ENCODE measurements around the gene TAF4B. TPM values are rescaled to one million over a fixed set of nuclear protein-coding genes. Genes with fewer than 3 reads are reported as not detected.

Gene TAF4B
- total and polyA plus RNA-seq, 4 donors: 0.10 to 4.3 (median 0.30) TPM

DNA sequence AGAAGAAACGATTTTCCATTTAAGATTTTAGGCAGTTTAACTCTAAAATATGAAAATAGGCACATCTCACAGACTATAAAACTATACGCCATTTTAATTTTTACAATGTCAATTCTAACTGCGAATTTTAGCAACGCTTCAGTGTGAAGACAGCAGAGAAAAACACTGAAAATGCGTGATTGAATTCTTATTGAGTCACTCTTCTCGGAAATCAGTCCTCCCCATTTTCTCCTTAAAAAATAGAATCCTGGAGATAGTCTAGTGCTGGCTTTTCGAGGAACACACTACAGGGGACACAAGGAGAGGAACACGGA is 373 bp upstream of the TAF4B start:
- TF ChIP-seq, protein P1, sequence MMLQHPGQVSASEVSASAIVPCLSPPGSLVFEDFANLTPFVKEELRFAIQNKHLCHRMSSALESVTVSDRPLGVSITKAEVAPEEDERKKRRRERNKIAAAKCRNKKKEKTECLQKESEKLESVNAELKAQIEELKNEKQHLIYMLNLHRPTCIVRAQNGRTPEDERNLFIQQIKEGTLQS (IDR thresholded peaks at IDR 0.05): no peak
- TF ChIP-seq TAF1 (conservative IDR thresholded peaks at IDR 0.05): no peak
- Histone ChIP-seq H3K4me1 (ENCODE audit: control insufficient read depth in 4 of 4, insufficient read depth in 4 of 4, low read length in 3 of 4) (peaks cover 0 to 15% (median 6%) of the 10 kb centered on the region in 4 donors), H3K27me3 (ENCODE audit: control insufficient read depth in 4 of 4, insufficient read depth in 4 of 4, low read length in 3 of 4) (peaks cover 0 to 4% (median 2%) of the 10 kb centered on the region in 4 donors), H3K27ac (ENCODE audit: low read depth in 1 of 2, low read length in 2 of 2) (no peak overlapping the region), H3K9me3 (ENCODE audit: control insufficient read depth in 4 of 4, low read length in 3 of 4) (no peaks in the 10 kb centered on the region), H3K4me3 (ENCODE audit: low read depth in 1 of 3, low read length in 3 of 3) (peak overlapping the region in 2 of 3 donors; percentile 70 to 77), H3K9ac (ENCODE audit: low read depth in 1 of 2, low read length in 2 of 2) (peak overlapping the region in 1 of 2 donors; percentile 7), H3K36me3 (ENCODE audit: control insufficient read depth in 4 of 4, insufficient read depth in 3 of 4, low read depth in 1 of 4, low read length in 3 of 4) (no peaks in the 10 kb centered on the region)
- 28% methylated on average over 8 of the region's 8 CpGs for WGBS
- no peak for DNase-seq (ENCODE audit: low spot score)

DNA sequence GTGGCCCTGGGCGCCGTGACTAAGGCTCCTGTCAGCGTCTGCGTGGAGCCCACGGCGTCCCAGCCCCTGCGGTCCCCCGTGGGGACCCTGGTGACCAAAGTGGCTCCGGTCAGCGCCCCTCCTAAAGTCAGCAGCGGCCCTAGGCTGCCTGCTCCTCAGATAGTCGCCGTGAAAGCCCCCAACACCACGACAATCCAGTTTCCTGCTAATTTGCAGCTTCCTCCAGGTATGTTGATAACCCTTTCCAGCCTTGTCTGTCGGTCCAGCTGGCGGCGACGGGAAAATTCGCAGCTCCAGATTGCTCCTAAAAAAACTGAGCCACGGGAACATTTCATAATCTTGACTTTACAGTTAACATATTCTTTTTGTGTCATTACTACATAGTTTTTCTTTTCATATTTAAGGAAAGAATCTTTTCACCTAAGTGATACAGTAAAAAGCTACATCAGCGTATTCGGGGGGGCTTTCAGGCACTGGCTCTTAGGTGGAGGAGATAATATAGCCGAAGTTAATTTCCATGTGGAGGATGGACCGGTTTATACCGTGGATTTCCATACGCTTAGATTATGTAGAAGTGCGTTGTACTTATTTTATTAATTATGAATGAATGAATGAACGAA is 916 bp downstream of the TAF4B start:
- TF ChIP-seq YY1 (IDR thresholded peaks at IDR 0.05) (no peak), RXRA (IDR thresholded peaks at IDR 0.05) (no peak), HNF4A (conservative IDR thresholded peaks at IDR 0.05) (no peak), FOXA1 (IDR thresholded peaks at IDR 0.05) (no peak), ZBTB33 (IDR thresholded peaks at IDR 0.05) (no peak), GABPA (IDR thresholded peaks at IDR 0.05 in 1 of 2, conservative IDR thresholded peaks at IDR 0.05 in 1 of 2) (no peak), TAF1 (conservative IDR thresholded peaks at IDR 0.05) (no peak), CTCF (IDR thresholded peaks at IDR 0.05; ENCODE audit: low read depth, low read length, missing input control) (no peak), JUND (IDR thresholded peaks at IDR 0.05) (no peak), HNF4G (IDR thresholded peaks at IDR 0.05) (no peak), FOXA2 (IDR thresholded peaks at IDR 0.05) (no peak), SP1 (IDR thresholded peaks at IDR 0.05) (no peak), NR2F2 (IDR thresholded peaks at IDR 0.05) (no peak), RAD21 (IDR thresholded peaks at IDR 0.05) (no peak), EGR1 (IDR thresholded peaks at IDR 0.05; ENCODE audit: low read depth in 2 of 2) (no peak)
- TF ChIP-seq, protein P2, sequence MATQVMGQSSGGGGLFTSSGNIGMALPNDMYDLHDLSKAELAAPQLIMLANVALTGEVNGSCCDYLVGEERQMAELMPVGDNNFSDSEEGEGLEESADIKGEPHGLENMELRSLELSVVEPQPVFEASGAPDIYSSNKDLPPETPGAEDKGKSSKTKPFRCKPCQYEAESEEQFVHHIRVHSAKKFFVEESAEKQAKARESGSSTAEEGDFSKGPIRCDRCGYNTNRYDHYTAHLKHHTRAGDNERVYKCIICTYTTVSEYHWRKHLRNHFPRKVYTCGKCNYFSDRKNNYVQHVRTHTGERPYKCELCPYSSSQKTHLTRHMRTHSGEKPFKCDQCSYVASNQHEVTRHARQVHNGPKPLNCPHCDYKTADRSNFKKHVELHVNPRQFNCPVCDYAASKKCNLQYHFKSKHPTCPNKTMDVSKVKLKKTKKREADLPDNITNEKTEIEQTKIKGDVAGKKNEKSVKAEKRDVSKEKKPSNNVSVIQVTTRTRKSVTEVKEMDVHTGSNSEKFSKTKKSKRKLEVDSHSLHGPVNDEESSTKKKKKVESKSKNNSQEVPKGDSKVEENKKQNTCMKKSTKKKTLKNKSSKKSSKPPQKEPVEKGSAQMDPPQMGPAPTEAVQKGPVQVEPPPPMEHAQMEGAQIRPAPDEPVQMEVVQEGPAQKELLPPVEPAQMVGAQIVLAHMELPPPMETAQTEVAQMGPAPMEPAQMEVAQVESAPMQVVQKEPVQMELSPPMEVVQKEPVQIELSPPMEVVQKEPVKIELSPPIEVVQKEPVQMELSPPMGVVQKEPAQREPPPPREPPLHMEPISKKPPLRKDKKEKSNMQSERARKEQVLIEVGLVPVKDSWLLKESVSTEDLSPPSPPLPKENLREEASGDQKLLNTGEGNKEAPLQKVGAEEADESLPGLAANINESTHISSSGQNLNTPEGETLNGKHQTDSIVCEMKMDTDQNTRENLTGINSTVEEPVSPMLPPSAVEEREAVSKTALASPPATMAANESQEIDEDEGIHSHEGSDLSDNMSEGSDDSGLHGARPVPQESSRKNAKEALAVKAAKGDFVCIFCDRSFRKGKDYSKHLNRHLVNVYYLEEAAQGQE (IDR thresholded peaks at IDR 0.05): no peak
- TF ChIP-seq, protein P1 (IDR thresholded peaks at IDR 0.05): no peak
- TF ChIP-seq, protein P3, sequence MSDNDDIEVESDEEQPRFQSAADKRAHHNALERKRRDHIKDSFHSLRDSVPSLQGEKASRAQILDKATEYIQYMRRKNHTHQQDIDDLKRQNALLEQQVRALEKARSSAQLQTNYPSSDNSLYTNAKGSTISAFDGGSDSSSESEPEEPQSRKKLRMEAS (IDR thresholded peaks at IDR 0.05): no peak
- Histone ChIP-seq H3K4me1 (ENCODE audit: control insufficient read depth in 4 of 4, insufficient read depth in 4 of 4, low read length in 3 of 4) (peaks cover 0 to 15% (median 6%) of the 10 kb centered on the region in 4 donors), H3K36me3 (ENCODE audit: control insufficient read depth in 4 of 4, insufficient read depth in 3 of 4, low read depth in 1 of 4, low read length in 3 of 4) (no peaks in the 10 kb centered on the region), H3K9me3 (ENCODE audit: control insufficient read depth in 4 of 4, low read length in 3 of 4) (peaks cover 0 to 1% (median 0%) of the 10 kb centered on the region in 4 donors), H3K4me3 (ENCODE audit: low read depth in 1 of 3, low read length in 3 of 3) (peak overlapping the region; percentile 63 to 77 (median 70)), H3K27me3 (ENCODE audit: control insufficient read depth in 4 of 4, insufficient read depth in 4 of 4, low read length in 3 of 4) (peaks cover 0 to 4% (median 1%) of the 10 kb centered on the region in 4 donors), H3K9ac (ENCODE audit: low read depth in 1 of 2, low read length in 2 of 2) (peak overlapping the region in 1 of 2 donors; percentile 38), H3K27ac (ENCODE audit: low read depth in 1 of 2, low read length in 2 of 2) (no peak overlapping the region)
- 17% methylated on average over 28 of the region's 28 CpGs for WGBS
- DNase-seq (ENCODE audit: low spot score): no peak
